H1 (cell line): ENCODE data around the gene APOA4. TPM values are rescaled to one million over a fixed set of nuclear protein-coding genes. Genes with fewer than 3 reads are reported as not detected.

Experiments
- CTCF ChIA-PET: fragments of 300-600 bp; sonication (Branson Sonifier 250); formaldehyde crosslinking; loops from one replicate; lab custom pipeline; 2021; ENCODE audit not compliant: partially characterized antibody; lab: Charles Lee
- POLR2A ChIA-PET: fragments of 300-600 bp; sonication (Branson Sonifier 250); formaldehyde crosslinking; loops from one replicate; lab custom pipeline; 2021; ENCODE audit warnings: inconsistent platforms; ENCODE audit not compliant: partially characterized antibody; lab: Charles Lee
- DNase-seq, 2 experiments: peaks; one replicate each; pipeline versions ENCODE4 v3.0.0 to v3.0.0-alpha.2; 2010 to 2022; ENCODE audit warnings: low spot score in 2 of 2, low read depth in 1 of 2, mixed read lengths in 1 of 2
- FAIRE-seq: peaks from 2 replicates; lab custom pipeline; 2011; peaks lifted over from hg19 to GRCh38; lab: Jason Lieb, UNC
- H2AFZ ChIP-seq: 2 replicates; pipeline ENCODE4 v1.8.1; 2012; ENCODE audit warnings: low read length, inconsistent platforms
- H2AK5ac ChIP-seq: 2 replicates; pipeline ENCODE4 v1.6.1; 2013; ENCODE audit warnings: low read depth, low read length
- H2BK120ac ChIP-seq: replicated peaks from 2 replicates; pipeline ENCODE3; 2013; ENCODE audit warnings: low read depth, low read length, inconsistent platforms
- H2BK12ac ChIP-seq: 2 replicates; pipeline ENCODE4 v1.6.1; 2013; ENCODE audit warnings: low read depth, low read length
- H2BK15ac ChIP-seq: 2 replicates; pipeline ENCODE4 v1.6.1; 2013; ENCODE audit warnings: low read length
- H2BK20ac ChIP-seq: 2 replicates; pipeline ENCODE4 v1.6.1; 2013; ENCODE audit warnings: low read length
- H2BK5ac ChIP-seq: 2 replicates; pipeline ENCODE4 v1.6.1; 2013; ENCODE audit warnings: low read depth, low read length
- H3K14ac ChIP-seq: 2 replicates; pipeline ENCODE4 v1.6.1; 2013; ENCODE audit warnings: inconsistent platforms; ENCODE audit not compliant: insufficient read length
- H3K18ac ChIP-seq: 2 replicates; pipeline ENCODE4 v1.6.1; 2013; ENCODE audit warnings: low read length; ENCODE audit errors: extremely low read depth
- H3K23ac ChIP-seq: 2 replicates; pipeline ENCODE4 v1.6.1; 2013; ENCODE audit warnings: inconsistent platforms; ENCODE audit not compliant: insufficient read length
- H3K23me2 ChIP-seq: 2 replicates; pipeline ENCODE4 v1.6.1; 2013; ENCODE audit warnings: low read depth, low read length
- H3K27ac ChIP-seq: 2 replicates; pipeline ENCODE4 v1.6.1; 2011; ENCODE audit warnings: low read depth, low read length, inconsistent platforms
- H3K27me3 ChIP-seq, 4 experiments: replicated peaks in 1 of 4; 1 replicate in 1 of 4; 2 replicates in 3 of 4; pipeline versions ENCODE4 v1.6.1 to v1.8.1; 2011 to 2013; ENCODE audit warnings: low read length in 3 of 4, mild to moderate bottlenecking in 3 of 4, inconsistent platforms in 2 of 4, mixed read lengths in 2 of 4, moderate library complexity in 1 of 4; ENCODE audit not compliant: control insufficient read depth in 3 of 4, insufficient read depth in 3 of 4; ENCODE audit errors: extremely low read depth in 1 of 4
- H3K36me3 ChIP-seq, 4 experiments: 2 replicates each; pipeline versions ENCODE4 v1.6.1 to v1.8.1; 2011 to 2013; ENCODE audit warnings: mild to moderate bottlenecking in 4 of 4, low read length in 3 of 4, moderate library complexity in 2 of 4, control low read depth in 1 of 4, inconsistent platforms in 1 of 4; ENCODE audit not compliant: insufficient read depth in 4 of 4, control insufficient read depth in 2 of 4
- H3K4ac ChIP-seq: replicated peaks from 2 replicates; pipeline ENCODE3; 2013; ENCODE audit warnings: low read length, low read depth, mixed read lengths, inconsistent platforms; ENCODE audit not compliant: insufficient read length
- H3K4me1 ChIP-seq, 4 experiments: replicated peaks in 1 of 4; 1 replicate in 1 of 4; 2 replicates in 3 of 4; pipeline versions ENCODE4 v1.6.1 to v1.8.1; 2011 to 2013; ENCODE audit warnings: low read length in 3 of 4, inconsistent platforms in 2 of 4, mixed read lengths in 1 of 4; ENCODE audit not compliant: insufficient read depth in 4 of 4, control insufficient read depth in 3 of 4
- H3K4me2 ChIP-seq, 2 experiments: 2 replicates each; pipeline versions ENCODE4 v1.6.1 to v1.8.1; 2011 to 2013; ENCODE audit warnings: low read depth in 2 of 2, low read length in 2 of 2, control low read depth in 1 of 2, inconsistent platforms in 1 of 2, mild to moderate bottlenecking in 1 of 2; ENCODE audit not compliant: insufficient read depth in 1 of 2
- H3K4me3 ChIP-seq, 4 experiments: fragments of 200-600, 300-600 bp in 1 of 4; sonication (generic), shearing (Covaris generic), sonication (Bioruptor Twin) in 1 of 4; 2 replicates each; pipeline versions ENCODE4 v1.5.1 to v1.8.1; 2011 to 2016; ENCODE audit warnings: low read length in 4 of 4, low read depth in 3 of 4, control low read depth in 2 of 4, inconsistent platforms in 2 of 4, mild to moderate bottlenecking in 2 of 4, mixed read lengths in 1 of 4, moderate library complexity in 1 of 4; ENCODE audit not compliant: insufficient read depth in 2 of 4; ENCODE audit errors: extremely low read depth in 1 of 4
- H3K56ac ChIP-seq: replicated peaks from 2 replicates; pipeline ENCODE3; 2013; ENCODE audit warnings: low read depth, mild to moderate bottlenecking, mixed read lengths, low read length, inconsistent platforms; ENCODE audit not compliant: insufficient read length
- H3K79me1 ChIP-seq: 2 replicates; pipeline ENCODE4 v1.6.1; 2013; ENCODE audit warnings: low read depth, low read length, control low read depth
- H3K79me2 ChIP-seq, 2 experiments: 2 replicates each; pipeline versions ENCODE4 v1.6.1 to v1.8.1; 2012 to 2013; ENCODE audit warnings: low read length in 2 of 2, mild to moderate bottlenecking in 2 of 2, inconsistent platforms in 1 of 2; ENCODE audit not compliant: insufficient read depth in 2 of 2, control insufficient read depth in 1 of 2
- H3K9ac ChIP-seq, 4 experiments: replicated peaks in 1 of 4; 1 replicate in 1 of 4; 2 replicates in 3 of 4; pipeline versions ENCODE4 v1.6.1 to v1.8.1; 2011 to 2013; ENCODE audit warnings: low read depth in 3 of 4, low read length in 3 of 4, control low read depth in 2 of 4, mild to moderate bottlenecking in 2 of 4, moderate library complexity in 2 of 4, inconsistent platforms in 1 of 4; ENCODE audit errors: extremely low read depth in 1 of 4
- H3K9me3 ChIP-seq, 2 experiments: 2 replicates each; pipeline versions ENCODE4 v1.6.1 to v1.8.1; 2012 to 2013; ENCODE audit warnings: mild to moderate bottlenecking in 2 of 2, moderate library complexity in 2 of 2, control low read depth in 1 of 2, inconsistent platforms in 1 of 2, low read depth in 1 of 2, low read length in 1 of 2, mixed read lengths in 1 of 2; ENCODE audit not compliant: insufficient read depth in 2 of 2
- H4K20me1 ChIP-seq, 2 experiments: replicated peaks in 1 of 2; 2 replicates each; pipeline versions ENCODE3 to v1.8.1; 2011 to 2013; ENCODE audit warnings: inconsistent platforms in 2 of 2, low read length in 2 of 2, mild to moderate bottlenecking in 1 of 2; ENCODE audit not compliant: insufficient read depth in 2 of 2, control insufficient read depth in 1 of 2
- H4K5ac ChIP-seq: 2 replicates; pipeline ENCODE4 v1.6.1; 2013; ENCODE audit warnings: low read length, low read depth, mixed read lengths, inconsistent platforms; ENCODE audit not compliant: insufficient read length
- H4K8ac ChIP-seq: 2 replicates; pipeline ENCODE4 v1.8.0; 2013; ENCODE audit warnings: mild to moderate bottlenecking, moderate library complexity, low read length, inconsistent platforms; ENCODE audit not compliant: insufficient read depth; ENCODE audit errors: extremely low read depth
- H4K91ac ChIP-seq: replicated peaks from 2 replicates; pipeline ENCODE3; 2013; ENCODE audit warnings: low read length, mixed read lengths, inconsistent platforms; ENCODE audit not compliant: insufficient read length
- MAFK ChIP-seq: IDR thresholded peaks from 2 replicates; pipeline ENCODE4 v1.6.1; 2012; ENCODE audit warnings: low read depth, mild to moderate bottlenecking, improper control_type of control experiment, low read length
- RAD21 ChIP-seq, 2 experiments: IDR thresholded peaks in 1 of 2; conservative IDR thresholded peaks in 1 of 2; 2 replicates each; pipeline ENCODE4 v1.6.1; 2011; ENCODE audit warnings: low read depth in 2 of 2, low read length in 2 of 2, improper control_type of control experiment in 1 of 2, inconsistent platforms in 1 of 2, mild to moderate bottlenecking in 1 of 2, moderate library complexity in 1 of 2
- WGBS, 2 experiments: shearing (Covaris generic) in 1 of 2; methylation state at CpG; one replicate each; pipeline versions ENCODE4 v1.1.6 to v1.1.7; 2013 to 2015; ENCODE audit warnings: low lambda C conversion rate in 2 of 2, mixed read lengths in 2 of 2, inconsistent platforms in 1 of 2, low coverage in 1 of 2, missing lambda C conversion rate in 1 of 2; ENCODE audit not compliant: insufficient replicate concordance in 2 of 2, insufficient coverage in 1 of 2, insufficient read length in 1 of 2; ENCODE audit errors: extremely low coverage in 1 of 2, missing lambda C conversion rate in 1 of 2; 5-methylcytosine and 5-hydroxymethylcytosine counted together
- polyA plus RNA-seq, 7 experiments: library from polyadenylated mRNA; depleted of rRNA in 3 of 7; stranded (reverse) in 5 of 7; unstranded in 2 of 7; fragments of >200 nt in 5 of 7; fragments of 200-250 nt in 2 of 7; gene quantifications; 1 replicate in 5 of 7; 2 replicates in 1 of 7; 4 replicates in 1 of 7; pipeline versions ENCODE4 v1.2.1 to v1.2.3, GENCODE V29; 2011 to 2013; ENCODE audit warnings: missing spikeins in 2 of 7, mixed read lengths in 2 of 7
- total RNA-seq: library from RNA; stranded (reverse); fragmentation: NEBNext Ultra II Directional; extraction: Animal tissue kit (Norgen Biotek cat#: 25700); gene quantifications from 2 replicates; pipeline ENCODE4 v1.2.1, GENCODE V29; 2021
- TF ChIP-seq, protein P1 (sequence below), 3 experiments: IDR thresholded peaks; 1 replicate in 2 of 3; 2 replicates in 1 of 3; pipeline versions ENCODE4 v1.5.1 to v1.6.1; 2011; ENCODE audit warnings: low read length in 3 of 3, mild to moderate bottlenecking in 3 of 3, inconsistent platforms in 2 of 3, low read depth in 1 of 3, moderate library complexity in 1 of 3; ENCODE audit not compliant: insufficient read depth in 1 of 3; ENCODE audit errors: control extremely low read depth in 1 of 3

The APOA4 gene
- total and polyA plus RNA-seq, 2 of the 8 experiments (the other 6 are each of a cell fraction or from before 2014, with no cell fraction given) = not detected

DNA sequence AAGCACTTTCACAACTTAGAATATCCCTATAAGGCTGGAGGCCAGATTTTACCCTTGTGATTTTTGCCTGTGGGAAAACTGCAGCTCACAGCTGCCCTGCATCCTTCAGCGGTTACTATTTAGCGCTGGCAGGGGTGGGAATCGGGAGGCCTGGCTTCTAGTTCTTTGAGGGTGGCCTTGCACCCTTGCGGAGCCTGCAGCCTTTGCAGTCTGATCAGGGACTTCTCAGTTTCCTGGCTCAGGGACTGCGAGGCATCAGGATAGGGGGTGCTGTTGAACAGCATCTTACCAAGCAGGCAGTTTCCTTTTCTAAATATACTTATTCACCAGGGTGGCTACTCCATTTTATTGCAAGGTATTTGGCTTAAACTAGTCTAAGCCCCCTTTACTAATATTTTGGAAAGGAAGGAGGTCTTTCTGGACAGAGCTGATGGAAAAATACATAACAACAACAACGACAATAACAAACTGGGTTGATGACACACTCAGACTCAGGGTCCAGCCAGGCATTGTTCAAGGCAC, 17.2 kb upstream of the APOA4 start:
- no peak overlapping the region for H2BK120ac ChIP-seq
- no peak overlapping the region for H3K23ac ChIP-seq
- H2BK12ac ChIP-seq = no peak overlapping the region
- peaks cover 3% of the 10 kb centered on the region; the same call in 1 of the 2 replicates for H3K23me2 ChIP-seq
- no peak overlapping the region for H3K14ac ChIP-seq
- H3K79me1 ChIP-seq = no peaks in the 10 kb centered on the region
- H4K91ac ChIP-seq = no peak overlapping the region
- H3K27me3 ChIP-seq = peaks cover 0 to 5% (median 2%) of the 10 kb centered on the region in 4 experiments; a peak in 3 of 7 replicates
- no peak overlapping the region for H3K4me2 ChIP-seq
- FAIRE-seq (no peak), DNase-seq (no peak)
- H3K4me1 ChIP-seq = peaks cover 0 to 17% (median 3%) of the 10 kb centered on the region in 4 experiments; a peak in 6 of 7 replicates
- no peak overlapping the region for H4K5ac ChIP-seq
- POLR2A ChIA-PET = interaction anchor here (0.6 to 1.3 kb wide), 2 partner anchors 144 to 258 kb away, joined by 3 read pairs; partner anchors contain the start of gene SIK3
- H3K56ac ChIP-seq = no peak overlapping the region
- H2BK20ac ChIP-seq = no peak overlapping the region
- CTCF ChIA-PET = interaction anchor here (0.6 to 12.2 kb wide), 13 partner anchors 9 to 357 kb away, joined by 3 to 237 read pairs (median 4); partner anchors contain the start of genes APOA4, APOA5, APOC3 and ZPR1
- no peaks in the 10 kb centered on the region for H4K20me1 ChIP-seq
- 0 out of 7 replicates have a peak overlapping the region, but pooled peaks of 1 of the 4 experiments have one; percentile 19 for H3K9ac ChIP-seq
- no peak overlapping the region for H3K27ac ChIP-seq
- no peaks in the 10 kb centered on the region for H3K79me2 ChIP-seq
- no peak overlapping the region for H2AK5ac ChIP-seq
- no peak overlapping the region for H3K18ac ChIP-seq
- WGBS, 2 experiments = 77% methylated on average over 6 of the region's 6 CpGs; no CpG with 5 or more reads in 1 of the 2 experiments
- H2BK15ac ChIP-seq = no peak overlapping the region
- no peak overlapping the region for H4K8ac ChIP-seq
- H3K4me3 ChIP-seq = no peak overlapping the region
- H2BK5ac ChIP-seq = no peak overlapping the region
- H2AFZ ChIP-seq = no peak overlapping the region
- H3K36me3 ChIP-seq = peaks cover 0 to 13% (median 6%) of the 10 kb centered on the region in 4 experiments; a peak in 7 of 8 replicates
- TF ChIP-seq MAFK = no peak
- TF ChIP-seq, protein P1, sequence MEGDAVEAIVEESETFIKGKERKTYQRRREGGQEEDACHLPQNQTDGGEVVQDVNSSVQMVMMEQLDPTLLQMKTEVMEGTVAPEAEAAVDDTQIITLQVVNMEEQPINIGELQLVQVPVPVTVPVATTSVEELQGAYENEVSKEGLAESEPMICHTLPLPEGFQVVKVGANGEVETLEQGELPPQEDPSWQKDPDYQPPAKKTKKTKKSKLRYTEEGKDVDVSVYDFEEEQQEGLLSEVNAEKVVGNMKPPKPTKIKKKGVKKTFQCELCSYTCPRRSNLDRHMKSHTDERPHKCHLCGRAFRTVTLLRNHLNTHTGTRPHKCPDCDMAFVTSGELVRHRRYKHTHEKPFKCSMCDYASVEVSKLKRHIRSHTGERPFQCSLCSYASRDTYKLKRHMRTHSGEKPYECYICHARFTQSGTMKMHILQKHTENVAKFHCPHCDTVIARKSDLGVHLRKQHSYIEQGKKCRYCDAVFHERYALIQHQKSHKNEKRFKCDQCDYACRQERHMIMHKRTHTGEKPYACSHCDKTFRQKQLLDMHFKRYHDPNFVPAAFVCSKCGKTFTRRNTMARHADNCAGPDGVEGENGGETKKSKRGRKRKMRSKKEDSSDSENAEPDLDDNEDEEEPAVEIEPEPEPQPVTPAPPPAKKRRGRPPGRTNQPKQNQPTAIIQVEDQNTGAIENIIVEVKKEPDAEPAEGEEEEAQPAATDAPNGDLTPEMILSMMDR (IDR thresholded peaks at IDR 0.05; ENCODE audit: control extremely low read depth in 1 of 3, insufficient read depth in 1 of 3, low read depth in 1 of 3, low read length in 3 of 3) = peak; percentile 19 to 30 (median 27); a peak in 3 of 4 replicates
- TF ChIP-seq RAD21 (IDR thresholded peaks at IDR 0.05 in 1 of 2, conservative IDR thresholded peaks at IDR 0.05 in 1 of 2; ENCODE audit: low read depth in 2 of 2, low read length in 2 of 2) = peak; percentile 32 to 44; a peak in 2 of 4 replicates
- no peaks in the 10 kb centered on the region for H3K9me3 ChIP-seq
- no peak overlapping the region for H3K4ac ChIP-seq
